Adrenal gland (tissue), 5 donors: ENCODE results near the gene SSH2.

ENCODE experiments used
- POLR2A ChIP-seq, 2 donors: fragments of 450-650 bp; IDR thresholded peaks; one replicate each; pipeline ENCODE4 v1.6.1; 2017; ENCODE audit warnings: antibody characterized with exemption in 2 of 2, mild to moderate bottlenecking in 2 of 2, moderate library complexity in 1 of 2
- TF ChIP-seq, protein P1 (sequence below), 6 experiments: fragments of 450-650 bp in 4 of 6; fragments of 200-600 bp in 2 of 6; sonication (generic) in 1 of 6; IDR thresholded peaks; 1 replicate in 5 of 6; 2 replicates in 1 of 6; pipeline versions ENCODE4 v1.5.1 to v1.8.0; 2016 to 2021; ENCODE audit warnings: antibody characterized with exemption in 6 of 6, mild to moderate bottlenecking in 2 of 6, moderate library complexity in 1 of 6
- donor health status: DM: no; HTN: no; CAD: no.

DNA sequence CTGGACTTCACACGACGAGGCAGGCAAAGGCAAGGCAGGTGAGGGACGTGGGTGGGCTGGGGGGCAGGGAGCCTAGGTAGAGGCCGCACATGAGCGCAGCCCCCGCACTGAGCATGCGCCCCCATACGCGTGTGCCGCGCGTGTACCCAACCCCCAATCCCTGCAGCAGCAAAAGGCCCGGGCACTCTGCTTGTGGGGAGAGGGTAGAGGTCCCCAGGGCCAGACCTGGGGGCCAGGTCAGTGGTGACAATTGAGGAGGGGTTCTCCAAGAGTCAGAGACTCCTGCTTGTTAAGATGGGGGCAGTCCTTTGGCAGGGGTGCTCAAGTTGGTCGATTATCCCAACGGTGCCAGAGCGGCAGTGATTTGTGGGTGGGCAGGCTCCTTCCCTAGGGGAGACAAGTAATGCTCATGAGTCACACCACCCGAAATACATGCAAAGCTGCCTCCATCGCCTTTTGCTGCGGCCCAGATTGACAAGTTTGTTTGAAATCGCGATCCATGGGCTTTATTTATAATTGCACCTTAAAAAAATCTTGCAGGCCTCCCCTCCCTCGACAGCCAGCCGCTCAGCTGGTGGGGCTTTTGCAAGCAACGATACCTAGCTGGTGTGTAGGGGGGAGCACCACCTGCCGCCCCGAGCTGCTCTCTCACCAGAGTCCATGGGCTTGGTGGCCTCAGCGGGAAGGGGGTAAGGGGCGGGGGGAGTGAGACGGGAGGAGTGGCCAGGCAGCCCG, 339.4 kb downstream of the SSH2 start:
- TF ChIP-seq, protein P1, sequence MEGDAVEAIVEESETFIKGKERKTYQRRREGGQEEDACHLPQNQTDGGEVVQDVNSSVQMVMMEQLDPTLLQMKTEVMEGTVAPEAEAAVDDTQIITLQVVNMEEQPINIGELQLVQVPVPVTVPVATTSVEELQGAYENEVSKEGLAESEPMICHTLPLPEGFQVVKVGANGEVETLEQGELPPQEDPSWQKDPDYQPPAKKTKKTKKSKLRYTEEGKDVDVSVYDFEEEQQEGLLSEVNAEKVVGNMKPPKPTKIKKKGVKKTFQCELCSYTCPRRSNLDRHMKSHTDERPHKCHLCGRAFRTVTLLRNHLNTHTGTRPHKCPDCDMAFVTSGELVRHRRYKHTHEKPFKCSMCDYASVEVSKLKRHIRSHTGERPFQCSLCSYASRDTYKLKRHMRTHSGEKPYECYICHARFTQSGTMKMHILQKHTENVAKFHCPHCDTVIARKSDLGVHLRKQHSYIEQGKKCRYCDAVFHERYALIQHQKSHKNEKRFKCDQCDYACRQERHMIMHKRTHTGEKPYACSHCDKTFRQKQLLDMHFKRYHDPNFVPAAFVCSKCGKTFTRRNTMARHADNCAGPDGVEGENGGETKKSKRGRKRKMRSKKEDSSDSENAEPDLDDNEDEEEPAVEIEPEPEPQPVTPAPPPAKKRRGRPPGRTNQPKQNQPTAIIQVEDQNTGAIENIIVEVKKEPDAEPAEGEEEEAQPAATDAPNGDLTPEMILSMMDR (IDR thresholded peaks at IDR 0.05): no peak
- TF ChIP-seq POLR2A (IDR thresholded peaks at IDR 0.05): no peak
